NCI-H1436 (cell line): ENCODE data around the gene KIF18B.
A peak's percentile ranks its signal among the peaks of the same experiment; 100 is the strongest.

Experiments used
- DNase-seq: peaks from one replicate; lab custom pipeline; 2025; lab: John Stamatoyannopoulos, UW

KIF18B gene

DNA sequence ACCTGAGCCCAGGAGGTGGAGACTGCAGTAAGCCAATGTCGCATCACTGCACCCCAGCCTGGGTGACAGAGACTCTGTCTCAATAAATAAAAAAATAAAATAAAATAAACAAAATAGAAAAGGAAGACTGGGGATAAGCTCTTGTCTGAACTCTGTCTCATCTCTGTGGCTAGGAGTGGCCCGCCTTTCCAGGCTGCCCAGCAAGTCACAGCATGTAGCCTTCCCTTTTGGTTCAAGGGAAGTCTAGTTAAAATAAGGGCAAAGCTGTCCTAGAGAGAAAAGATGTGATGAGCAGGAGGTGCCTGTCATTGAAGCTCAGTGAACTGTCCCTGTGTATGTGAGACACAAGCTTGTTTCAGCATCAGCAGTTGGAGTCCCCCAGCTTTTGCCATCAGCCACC lies 29.6 kb downstream of the KIF18B start:
- DNase-seq: no peak

DNA sequence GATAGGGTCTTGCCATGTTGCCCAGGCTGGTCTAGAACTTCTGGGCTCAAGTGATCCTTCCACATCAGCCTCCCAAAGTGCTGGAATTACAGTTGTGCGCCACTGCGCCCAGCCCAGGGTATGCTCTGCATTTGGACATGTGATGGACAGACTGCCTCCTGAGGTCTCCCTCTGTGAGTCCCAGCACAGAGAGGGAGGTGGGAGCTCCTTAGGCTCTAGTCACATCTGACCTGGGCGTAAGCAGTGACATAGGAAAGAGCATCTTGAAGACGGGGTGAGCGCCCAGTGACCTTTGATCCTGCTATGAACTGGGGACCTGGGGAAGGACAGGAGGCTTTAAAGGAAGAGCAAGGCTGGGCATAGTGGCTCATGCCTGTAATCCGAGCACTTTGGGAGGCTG lies 30.1 kb downstream of the KIF18B start:
- no peak for DNase-seq

DNA sequence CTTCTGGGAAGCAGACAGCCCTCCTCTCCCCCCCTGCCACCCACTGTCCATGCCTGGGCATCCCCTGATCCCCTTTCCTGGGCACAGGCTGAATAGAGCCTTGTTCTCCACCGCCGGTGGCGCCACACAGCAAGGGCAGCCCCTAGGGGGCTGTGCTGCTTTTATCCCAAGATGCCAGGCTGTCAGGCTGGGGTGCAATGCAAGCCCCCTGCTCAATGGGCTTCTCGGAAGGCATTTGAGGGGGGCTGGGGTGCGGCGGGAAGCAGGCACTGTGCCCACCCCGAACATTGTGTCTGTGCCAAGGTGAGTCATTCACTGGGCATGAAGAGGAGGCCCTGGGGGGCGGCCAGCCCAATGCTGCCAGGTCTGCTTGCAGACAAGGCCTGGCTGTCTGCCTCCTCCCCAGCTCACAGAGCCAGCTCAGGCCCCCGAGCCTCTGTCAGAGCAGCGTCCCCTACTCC lies 30.8 kb downstream of the KIF18B start:
- no peak for DNase-seq

DNA sequence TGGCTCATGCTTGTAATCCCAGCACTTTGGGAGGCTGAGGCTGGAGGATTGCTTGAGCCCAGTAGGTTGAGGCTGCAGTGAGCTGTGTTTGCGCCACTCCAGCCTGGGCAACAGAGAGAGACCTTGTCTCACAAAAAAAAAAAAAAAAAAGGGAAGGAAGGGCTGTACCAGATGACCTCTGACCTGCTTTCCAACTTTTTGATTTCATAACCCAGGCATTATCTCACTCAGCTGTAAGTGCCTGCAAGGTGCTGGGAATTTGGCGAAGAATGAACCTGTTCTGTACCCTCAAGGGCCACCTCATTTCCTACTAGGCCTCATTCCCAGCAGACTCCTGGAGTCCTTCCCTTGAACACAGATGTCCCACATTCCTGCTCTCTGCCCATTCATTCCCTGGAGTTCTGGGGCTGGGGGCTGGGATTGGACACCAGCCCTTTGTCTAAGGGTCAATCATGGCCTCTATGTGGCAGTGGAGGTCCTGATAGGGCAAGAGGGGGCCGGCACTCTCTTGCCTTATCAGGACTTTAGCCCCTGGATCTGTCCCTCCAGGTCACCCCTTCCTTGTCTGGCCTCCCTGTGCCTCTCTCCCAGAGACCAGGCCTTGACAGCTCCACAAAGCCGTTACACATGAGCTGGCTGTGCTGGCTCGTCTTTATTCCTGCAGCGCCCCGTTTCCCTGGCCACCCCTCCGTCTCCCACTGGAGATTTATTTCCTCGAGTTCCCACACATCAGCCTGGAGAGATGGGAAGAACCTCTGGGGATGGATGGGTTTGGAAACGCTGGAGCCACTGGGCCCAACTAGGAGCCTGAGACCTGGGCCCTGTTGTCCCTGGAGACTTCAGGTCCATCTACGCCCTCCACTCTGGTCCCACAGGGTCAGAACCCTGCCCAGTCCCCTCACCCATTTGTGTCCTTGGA lies 31.5 kb downstream of the KIF18B start:
- no peak for DNase-seq

DNA sequence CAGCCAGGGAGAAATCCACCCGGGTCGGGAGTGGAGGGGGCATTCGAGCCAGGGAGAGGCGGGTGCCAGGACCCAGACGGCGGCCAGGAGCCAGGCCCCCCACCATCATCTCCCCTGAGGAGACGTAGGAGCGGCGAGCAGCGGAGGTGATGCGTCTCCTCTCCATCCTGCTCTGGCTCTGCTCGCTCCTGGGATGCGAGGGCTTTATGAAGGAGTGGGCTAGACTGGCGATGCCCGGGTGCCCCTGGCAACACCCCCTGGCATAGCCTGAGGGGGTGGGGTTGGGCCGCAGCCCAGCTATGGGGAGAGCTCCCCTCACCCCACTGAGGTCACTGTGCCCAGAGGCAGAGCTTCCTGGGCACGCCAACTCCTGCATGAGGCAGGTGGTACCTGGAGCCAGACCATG lies 32.2 kb downstream of the KIF18B start, which contains the start of gene GFAP:
Gene GFAP, minus strand, starts transcription at position 180 of the 406 bp plus-strand sequence. Its CDS starts 14 bp downstream, at position 166.
- no peak for DNase-seq

DNA sequence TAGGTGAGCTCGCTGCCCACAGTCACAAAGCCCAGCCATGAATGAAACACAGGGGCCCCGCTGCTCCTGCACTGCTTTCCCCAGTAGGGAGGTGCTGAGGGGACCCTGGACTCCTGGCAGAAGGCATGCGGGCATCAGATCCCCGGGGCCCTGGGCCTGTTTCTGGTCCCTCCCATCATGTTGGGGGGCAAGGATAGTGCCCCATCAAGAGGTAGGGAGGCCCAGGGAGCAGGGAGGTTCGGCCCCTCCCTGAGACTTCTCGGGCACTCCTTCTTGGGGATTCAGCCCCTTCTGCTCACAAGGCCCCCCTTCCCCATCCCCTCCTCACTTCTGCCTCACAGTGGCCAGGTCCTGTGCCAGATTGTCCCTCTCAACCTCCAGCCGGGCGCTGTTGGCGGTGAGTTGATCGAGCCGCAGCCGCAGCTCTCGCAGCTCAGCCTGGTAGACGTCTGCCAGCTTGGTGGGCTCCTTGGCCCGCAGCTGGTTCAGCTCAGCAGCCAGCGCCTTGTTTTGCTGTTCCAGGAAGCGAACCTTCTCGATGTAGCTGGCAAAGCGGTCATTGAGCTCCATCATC lies 32.8 kb downstream of the KIF18B start:
- DNase-seq: no peak

DNA sequence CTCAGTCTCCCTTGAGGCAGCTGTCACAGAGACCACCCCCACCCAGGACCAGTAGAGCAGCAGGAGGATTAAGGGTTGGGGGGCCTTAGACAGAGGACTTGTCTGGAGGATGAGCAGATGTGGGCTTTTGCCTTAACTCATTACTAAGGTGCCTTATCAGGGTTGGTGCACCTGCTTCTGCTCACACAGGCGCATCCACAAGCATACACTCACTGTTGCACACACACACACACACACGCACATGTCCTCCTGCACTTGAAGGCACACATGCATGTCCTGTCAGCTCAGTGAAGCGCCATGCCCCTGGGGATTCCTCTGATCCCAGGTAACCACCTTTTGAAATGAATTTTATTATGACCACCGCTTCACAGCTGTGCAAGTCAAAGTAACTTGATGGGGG lies 33.4 kb downstream of the KIF18B start:
- DNase-seq: no peak

DNA sequence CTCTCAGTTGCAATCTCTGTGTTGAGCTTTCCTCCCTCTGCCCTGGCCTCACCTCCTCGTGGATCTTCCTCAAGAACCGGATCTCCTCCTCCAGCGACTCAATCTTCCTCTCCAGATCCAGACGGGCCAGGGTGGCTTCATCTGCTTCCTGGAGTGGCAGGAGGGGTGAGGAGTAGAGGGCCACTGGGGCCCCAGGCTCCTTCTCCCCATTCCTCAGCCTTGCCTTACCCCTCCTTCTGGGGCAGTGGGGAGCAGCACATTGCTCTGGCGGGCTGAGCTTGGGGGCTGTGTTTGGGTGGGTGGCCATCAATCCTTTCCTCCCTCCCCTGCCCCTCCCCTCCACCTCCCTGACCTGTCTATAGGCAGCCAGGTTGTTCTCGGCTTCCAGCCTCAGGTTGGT lies 33.9 kb downstream of the KIF18B start:
- DNase-seq: no peak

DNA sequence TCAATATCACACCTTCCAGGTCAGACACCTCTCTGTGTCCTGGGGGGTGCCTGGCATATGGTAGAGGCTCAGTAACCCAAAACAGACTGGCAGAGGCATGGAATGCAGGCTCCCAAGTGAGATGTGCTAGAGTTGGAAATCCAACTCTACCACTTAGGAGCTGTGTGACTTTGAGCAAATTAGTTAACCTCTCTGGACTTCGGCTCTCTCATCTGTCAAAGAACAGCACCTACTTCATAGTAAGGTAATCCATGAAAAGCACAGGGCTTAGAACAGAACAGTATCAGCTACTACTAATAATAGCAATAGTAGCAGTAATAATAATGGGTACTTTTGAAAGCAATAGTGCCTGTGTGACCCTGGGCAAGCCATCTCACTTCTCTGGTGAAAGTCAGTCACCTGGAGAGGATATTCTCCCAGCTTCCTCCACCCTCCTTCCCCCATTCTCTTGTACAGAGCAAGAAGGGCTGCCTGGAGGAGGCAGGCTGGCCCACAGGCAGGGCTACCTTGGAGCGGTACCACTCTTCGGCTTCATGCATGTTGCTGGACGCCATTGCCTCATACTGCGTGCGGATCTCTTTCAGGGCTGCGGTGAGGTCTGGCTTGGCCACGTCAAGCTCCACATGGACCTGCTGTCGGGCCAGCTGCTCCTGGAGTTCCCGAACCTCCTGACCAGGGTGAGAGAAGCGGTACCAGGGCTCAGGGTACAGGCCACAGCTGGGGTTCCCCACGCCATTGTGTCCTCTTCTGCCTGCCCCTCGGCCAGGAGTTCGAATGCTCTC lies 34.6 kb downstream of the KIF18B start:
- DNase-seq: no peak

DNA sequence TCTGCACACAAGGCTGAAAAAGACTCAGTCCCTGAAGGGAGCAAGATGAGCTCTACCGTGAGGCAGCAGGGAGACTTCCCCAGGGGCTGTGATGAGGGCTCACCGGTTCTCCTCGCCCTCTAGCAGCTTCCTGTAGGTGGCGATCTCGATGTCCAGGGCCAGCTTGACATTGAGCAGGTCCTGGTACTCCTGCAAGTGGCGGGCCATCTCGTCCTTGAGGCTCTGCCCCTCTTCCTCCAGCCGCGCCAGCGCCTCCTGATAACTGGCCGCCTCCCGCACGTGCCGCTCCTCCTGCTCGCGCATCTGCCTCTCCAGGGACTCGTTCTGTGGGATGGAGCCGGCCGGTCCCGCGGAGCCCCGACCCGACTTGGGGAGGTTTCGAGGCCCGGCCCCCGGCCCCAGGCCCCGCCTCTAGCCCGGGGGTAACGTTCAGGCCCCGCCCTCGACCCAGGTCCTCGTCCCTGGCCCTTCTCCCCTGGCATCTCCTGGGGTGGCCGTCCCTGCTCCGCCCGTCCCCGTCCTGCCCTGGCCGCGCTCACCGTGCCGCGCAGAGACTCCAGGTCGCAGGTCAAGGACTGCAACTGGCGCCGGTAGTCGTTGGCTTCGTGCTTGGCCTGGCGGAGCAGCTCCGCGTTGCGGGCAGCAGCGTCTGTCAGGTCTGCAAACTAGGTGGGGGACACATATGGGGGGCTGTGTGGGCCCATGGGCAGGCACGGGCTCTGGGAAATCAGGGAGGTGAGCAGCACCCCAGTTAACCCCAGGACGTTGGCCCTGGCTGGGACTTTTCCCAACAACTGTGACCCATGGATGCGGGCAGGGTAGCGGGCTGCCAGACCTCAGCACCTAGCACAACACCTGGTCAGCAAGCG lies 36.2 kb downstream of the KIF18B start:
- peak; percentile 57 for DNase-seq

DNA sequence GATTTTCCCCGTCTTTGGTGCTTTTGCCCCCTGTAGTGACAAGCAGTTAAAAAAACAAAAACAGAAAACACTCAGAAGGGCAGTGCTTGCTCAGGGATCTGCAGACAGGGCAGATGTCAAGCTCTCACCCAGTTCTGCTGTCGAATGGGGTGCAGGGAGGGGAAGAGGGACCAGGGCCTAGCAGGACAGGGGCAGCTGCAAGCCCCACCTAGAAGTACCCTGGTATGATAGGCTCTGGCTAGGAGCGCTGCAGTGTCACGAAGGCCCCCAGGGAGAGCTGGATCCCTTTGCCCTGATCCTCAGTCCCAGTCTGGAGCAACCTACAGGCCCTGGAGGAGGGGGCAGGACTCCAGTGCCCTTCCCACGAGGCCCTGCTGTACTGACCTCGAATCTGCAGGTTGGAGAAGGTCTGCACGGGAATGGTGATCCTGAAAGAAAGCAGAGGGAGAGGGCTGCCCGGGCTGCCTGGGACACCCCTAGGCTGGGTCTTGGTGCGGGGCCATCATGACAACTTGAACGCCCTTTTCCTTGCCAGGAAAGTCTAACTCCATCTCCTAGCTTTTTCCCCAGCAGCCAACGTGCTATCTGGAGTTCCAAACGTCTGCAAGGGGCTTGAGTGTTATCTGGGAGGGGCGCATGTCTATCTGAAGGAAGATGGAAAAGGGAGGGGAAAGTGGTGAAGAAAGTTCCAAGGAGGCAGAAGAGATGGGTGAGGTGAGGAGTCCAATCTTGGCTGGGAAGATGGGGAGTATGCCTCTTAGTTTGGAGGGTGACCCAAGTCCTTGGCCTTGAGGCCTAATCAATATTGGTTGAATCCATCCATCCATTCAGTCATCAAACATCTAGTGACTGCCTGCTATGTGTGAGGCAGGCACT lies 37.1 kb downstream of the KIF18B start:
- DNase-seq: no peak

DNA sequence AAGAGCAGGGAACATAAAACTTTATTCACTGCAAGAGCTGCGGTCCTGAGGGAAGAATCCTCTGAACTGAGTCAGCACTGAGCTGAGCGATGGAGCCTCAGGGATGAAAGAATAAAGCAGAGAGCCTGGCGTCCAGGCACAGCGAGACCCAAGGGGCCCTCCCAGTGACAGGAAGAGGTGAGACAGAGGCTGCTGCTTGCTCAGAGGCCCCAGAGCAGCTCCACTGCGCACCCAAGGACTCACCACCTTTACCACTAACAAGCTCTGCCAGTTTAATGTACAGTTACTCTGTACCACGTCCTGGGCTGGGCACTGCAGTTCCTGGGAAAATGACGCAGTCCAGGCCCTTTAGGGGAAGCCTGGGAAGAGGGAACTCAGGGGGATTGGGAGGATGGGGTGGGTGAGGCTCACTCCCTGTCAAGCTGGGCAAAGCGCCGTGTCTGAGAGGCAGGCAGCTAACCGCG lies 37.9 kb downstream of the KIF18B start:
- no peak for DNase-seq

DNA sequence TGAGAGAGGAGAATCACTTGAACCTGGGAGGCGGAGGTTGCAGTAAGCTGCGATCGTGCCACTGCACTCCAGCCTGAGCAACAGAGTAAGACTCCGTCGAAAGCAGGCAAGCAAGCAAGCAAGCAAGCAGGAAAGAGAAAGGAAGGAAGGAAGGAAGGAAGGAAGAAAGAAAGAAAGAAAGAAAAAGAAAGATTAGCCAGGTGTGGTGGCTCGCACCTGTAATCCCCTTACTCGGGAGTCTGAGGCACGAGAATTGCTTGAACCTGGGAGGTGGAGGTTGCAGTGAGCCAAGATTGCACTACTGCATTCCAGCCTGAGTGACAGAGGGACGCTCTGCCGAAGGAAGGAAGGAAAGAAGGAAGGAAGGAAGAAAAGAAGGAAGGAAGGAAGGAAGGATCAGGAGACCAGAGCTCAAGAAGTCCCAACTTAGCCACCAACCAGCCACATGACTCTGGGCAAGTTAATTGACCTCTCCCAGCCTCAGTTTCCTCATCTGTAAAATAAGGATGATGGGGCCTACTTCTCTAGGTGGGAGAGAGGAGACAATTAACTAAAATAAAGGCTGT lies 38.7 kb downstream of the KIF18B start:
- DNase-seq: no peak

DNA sequence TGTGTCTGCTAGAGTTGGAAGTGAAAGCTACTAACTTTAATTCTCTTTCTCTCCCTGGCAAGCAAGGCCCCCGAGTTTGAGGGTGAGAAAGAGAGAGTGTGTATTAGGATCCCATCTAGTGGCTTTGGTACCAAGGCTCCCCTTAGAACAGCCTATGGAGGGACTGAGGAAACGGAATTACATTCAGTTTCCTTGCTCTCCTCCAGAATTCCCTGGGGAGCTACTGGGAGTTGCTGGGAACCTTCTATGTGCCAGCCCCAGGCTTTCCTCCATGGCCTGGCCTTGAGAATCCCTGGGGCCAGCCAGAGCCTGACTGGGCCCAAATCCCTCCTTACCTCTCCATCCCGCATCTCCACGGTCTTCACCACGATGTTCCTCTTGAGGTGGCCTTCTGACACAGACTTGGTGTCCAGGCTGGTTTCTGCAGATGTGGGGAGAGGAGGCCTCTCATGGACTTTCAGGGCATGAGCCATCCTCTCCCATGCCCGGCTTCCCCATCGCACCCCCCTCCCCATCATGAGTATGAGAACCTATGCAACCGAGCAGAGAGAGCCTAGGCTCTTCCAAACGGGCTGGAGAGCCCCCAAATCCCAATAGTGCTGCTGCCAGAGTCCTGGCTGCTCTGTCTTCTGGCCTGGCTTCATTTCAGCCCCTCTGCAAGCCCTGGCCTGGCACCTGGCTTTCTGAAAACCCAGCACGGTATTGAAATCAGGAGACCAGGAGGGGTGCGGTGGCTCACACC lies 39.7 kb downstream of the KIF18B start:
- no peak for DNase-seq

DNA sequence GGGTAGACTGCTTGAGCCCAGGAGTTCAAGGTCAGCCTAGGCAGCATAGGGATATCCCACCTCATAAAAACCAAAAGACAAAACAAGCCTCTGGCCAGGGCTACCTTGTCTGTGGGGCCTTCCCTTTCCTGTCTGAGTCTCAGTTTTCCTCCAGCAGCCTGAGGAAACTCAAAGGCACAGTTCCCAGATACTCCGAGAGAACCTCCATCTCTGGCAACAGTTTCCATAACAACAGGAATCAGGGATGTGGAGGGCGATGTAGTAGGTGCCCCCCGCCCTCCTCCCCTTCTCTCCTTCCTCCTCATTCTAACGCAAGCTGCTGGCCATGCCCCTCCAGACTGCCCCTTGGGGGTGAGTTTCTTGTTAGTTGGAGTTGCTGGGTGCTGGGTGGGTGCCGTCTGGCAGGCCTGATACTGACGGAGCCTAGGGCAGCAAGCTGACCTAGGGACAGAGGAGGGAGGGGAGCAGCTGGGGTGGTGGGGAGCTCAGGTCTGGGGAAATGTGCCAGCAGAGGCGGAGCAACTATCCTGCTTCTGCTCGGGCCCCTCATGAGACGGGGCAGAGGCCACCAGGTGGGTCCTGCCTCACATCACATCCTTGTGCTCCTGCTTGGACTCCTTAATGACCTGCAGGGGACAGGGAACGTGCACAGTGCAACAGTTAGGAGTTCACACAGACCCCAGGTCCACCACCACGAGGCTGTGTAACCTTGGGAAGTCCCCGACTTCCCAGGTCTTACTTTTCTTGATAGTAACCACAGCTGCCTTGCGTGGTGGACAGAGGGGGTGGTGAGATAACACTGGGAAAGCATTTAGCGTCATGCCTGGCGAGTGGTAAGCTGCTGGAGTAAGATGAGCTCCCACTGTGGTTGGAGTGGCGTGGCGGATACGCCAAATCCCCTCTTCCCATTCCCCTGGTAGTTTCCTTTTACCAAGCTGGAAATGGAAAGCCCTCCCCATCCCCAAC lies 40.5 kb downstream of the KIF18B start:
- DNase-seq: no peak

DNA sequence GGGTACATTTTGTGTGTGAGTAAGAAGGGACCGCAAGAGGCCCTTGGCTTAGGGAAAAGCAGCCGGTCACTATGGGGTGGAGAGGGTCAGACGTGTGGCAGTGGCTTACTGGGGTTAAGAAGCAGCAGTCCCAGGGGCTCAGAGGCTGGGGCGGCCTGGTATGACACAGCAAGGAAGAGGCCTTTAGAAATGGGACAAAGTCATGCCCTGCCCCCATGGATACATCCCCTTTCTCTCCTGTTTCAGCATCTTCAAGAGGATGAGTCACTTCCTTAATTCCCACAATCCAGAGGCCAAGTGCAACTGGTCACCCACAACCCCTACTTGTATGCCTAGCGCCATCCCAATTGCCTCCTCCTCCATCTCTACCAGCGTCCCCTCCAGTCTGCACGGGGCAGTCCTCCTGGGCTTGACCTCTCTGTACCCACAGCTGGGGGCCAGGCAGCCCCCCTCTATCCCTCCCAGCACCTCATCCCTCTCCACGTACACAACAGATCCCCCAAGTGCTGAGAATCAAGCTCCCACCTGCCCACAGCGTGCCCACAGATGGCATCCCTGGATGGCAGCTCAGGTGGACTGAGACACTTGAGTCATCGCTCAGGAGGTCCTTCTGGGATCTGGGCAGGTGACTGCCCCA lies 41.4 kb downstream of the KIF18B start:
- DNase-seq: no peak
